Stimulated activated effector memory CD8-positive, alpha-beta T cell treated with anti-CD3 and anti-CD28 coated beads, Interleukin-12 subunit alpha, Interleukin-12 subunit beta, amount 100 ng/mL, for 72 hours (primary cell): Measurements from ENCODE around the gene SCAF1.

Source experiments
- ATAC-seq: fragments of 150-1000 bp; cut with Tn5 transposase; 2 replicates; pipeline ENCODE4 v1.10.0; 2021
- DNase-seq, 2 donors: peaks; one replicate each; pipeline ENCODE4 v3.0.0; 2021 to 2022; ENCODE audit warnings: low spot score in 2 of 2
- H3K27ac Mint-ChIP-seq: one replicate; pipeline ENCODE4 v1.8.0; 2022; ENCODE audit warnings: mild to moderate bottlenecking, mixed read lengths
- H3K36me3 Mint-ChIP-seq: one replicate; pipeline ENCODE4 v1.8.0; 2022; ENCODE audit warnings: mild to moderate bottlenecking, mixed read lengths
- H3K4me1 Mint-ChIP-seq: one replicate; pipeline ENCODE4 v1.8.0; 2022; ENCODE audit warnings: mixed read lengths
- H3K4me3 Mint-ChIP-seq: one replicate; pipeline ENCODE4 v1.8.0; 2022; ENCODE audit warnings: mild to moderate bottlenecking, mixed read lengths
- H3K9me3 Mint-ChIP-seq: one replicate; pipeline ENCODE4 v1.8.0; 2022; ENCODE audit warnings: mixed read lengths

The SCAF1 gene

DNA sequence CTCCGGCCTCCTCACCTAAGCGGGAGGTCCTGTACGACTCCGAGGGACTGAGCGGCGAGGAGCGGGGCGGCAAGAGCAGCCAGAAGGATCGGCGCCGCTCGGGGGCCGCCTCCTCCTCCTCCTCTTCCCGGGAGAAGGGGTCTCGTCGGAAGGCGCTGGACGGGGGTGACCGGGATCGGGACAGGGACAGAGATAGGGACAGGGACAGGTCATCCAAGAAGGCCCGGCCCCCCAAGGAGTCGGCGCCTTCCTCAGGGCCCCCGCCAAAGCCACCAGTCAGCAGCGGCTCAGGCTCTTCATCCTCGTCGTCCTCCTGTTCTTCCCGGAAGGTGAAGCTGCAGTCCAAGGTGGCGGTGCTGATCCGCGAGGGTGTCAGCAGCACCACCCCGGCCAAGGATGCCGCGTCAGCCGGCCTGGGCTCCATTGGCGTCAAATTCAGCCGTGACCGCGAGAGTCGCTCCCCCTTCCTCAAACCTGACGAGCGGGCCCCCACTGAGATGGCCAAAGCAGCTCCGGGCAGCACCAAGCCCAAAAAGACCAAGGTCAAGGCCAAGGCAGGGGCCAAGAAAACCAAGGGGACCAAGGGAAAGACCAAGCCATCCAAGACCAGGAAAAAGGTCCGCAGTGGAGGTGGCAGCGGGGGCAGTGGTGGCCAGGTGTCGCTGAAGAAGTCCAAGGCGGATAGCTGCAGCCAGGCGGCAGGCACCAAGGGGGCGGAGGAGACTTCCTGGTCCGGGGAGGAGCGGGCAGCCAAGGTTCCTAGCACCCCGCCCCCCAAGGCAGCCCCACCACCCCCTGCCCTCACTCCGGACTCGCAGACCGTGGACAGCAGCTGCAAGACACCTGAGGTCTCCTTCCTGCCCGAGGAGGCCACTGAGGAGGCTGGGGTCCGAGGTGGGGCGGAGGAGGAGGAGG lies 10.8 kb downstream of the SCAF1 start:
- Mint-ChIP-seq H3K4me3 (no peak overlapping the region), H3K27ac (no peak overlapping the region), H3K4me1 (no peaks in the 10 kb centered on the region), H3K9me3 (no peaks in the 10 kb centered on the region), H3K36me3 (peaks cover 72% of the 10 kb centered on the region)
- ATAC-seq (no peak), DNase-seq (no peak)

DNA sequence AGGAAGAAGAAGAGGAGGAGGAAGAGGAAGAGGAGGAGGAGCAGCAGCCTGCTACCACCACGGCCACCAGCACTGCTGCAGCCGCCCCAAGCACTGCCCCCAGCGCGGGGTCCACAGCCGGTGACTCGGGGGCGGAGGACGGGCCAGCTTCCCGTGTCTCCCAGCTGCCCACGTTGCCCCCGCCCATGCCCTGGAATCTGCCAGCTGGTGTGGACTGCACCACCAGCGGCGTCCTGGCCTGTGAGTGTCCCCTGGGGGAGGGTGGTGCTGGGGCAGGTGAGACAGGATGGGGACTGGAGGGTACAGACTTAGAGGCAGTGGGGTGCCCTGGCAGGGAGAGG lies 11.4 kb downstream of the SCAF1 start:
- Mint-ChIP-seq H3K9me3 (no peaks in the 10 kb centered on the region), H3K4me3 (no peak overlapping the region), H3K36me3 (peaks cover 68% of the 10 kb centered on the region), H3K27ac (no peak overlapping the region), H3K4me1 (no peaks in the 10 kb centered on the region)
- no peak for DNase-seq
- no peak for ATAC-seq

DNA sequence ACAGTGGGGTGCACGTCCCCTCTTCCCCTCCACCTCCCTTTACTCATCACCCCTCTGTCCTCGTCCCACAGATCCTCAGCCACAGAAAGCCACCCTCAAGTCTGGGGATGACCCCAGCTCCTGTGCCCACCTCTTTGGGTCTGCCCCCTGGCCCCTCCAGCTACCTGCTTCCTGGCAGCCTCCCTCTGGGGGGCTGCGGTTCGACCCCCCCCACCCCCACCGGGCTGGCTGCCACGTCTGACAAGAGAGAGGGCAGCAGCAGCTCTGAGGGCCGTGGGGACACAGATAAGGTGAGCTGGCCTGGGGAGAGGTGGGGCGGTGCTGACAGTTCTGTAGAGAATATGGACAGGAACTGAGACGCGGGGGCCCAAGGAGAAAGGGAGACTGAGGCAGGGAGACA lies 12.6 kb downstream of the SCAF1 start:
- Mint-ChIP-seq H3K4me3 (no peak overlapping the region), H3K9me3 (no peaks in the 10 kb centered on the region), H3K27ac (peak overlapping the region; percentile 43), H3K4me1 (no peaks in the 10 kb centered on the region), H3K36me3 (peaks cover 68% of the 10 kb centered on the region)
- ATAC-seq: no peak
- no peak for DNase-seq

- no peak for ATAC-seq
- peak overlapping the region; percentile 73 for H3K27ac Mint-ChIP-seq
These were observed 13.8 kb downstream of the SCAF1 start for GRCh38 chr19:49655570-49656455.

DNA sequence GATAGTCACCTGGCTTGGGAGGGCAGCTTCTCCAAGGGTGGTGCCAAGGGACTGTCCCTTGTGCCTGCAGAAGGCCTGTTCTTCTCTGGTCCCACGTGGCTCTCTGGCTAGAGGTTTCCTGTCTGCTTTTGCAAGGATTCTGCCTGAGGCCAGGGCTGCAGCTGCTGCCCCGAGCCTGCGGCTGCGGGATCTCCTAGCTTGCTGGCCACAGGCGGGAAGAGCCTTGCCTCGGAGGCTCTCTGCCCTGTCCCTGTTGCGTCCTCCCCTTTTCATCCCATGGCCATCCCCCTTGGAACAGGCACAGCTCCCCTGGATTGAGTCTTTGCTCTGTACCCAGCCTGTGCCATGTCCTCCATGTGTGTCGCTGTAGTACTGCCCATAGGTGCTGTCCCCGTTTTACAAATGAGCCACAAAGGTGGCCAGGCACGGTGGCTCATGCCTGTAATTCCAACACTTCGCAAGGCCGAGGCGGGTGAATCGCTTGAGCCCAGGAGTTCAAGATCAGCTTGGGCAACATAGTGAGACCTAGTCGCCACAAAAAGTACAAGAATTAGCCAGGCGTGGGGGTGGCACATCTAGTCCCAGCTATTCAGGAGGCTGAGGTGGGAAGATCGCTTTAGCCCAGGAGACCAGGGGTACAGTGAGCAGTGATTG lies 14.6 kb downstream of the SCAF1 start:
- Mint-ChIP-seq H3K9me3 (no peaks in the 10 kb centered on the region), H3K4me3 (no peak overlapping the region), H3K27ac (peak overlapping the region; percentile 73), H3K36me3 (peaks cover 81% of the 10 kb centered on the region), H3K4me1 (no peaks in the 10 kb centered on the region)
- ATAC-seq (no peak), DNase-seq (no peak)

More at GRCh38 chr19:49655570-49656455, 13.8 kb downstream of the SCAF1 start:
- H3K36me3 Mint-ChIP-seq: peaks cover 74% of the 10 kb centered on the region
- no peaks in the 10 kb centered on the region for H3K4me1 Mint-ChIP-seq
- H3K4me3 Mint-ChIP-seq: no peak overlapping the region
- DNase-seq: no peak
- H3K9me3 Mint-ChIP-seq: no peaks in the 10 kb centered on the region

GRCh38 chr19:49657493-49658138 lies 15.6 kb downstream of the SCAF1 start:
- peaks cover 5% of the 10 kb centered on the region for H3K4me1 Mint-ChIP-seq
- no peak for ATAC-seq
- DNase-seq: no peak
- peak overlapping the region; percentile 90 for H3K27ac Mint-ChIP-seq
- H3K9me3 Mint-ChIP-seq: no peaks in the 10 kb centered on the region
- H3K36me3 Mint-ChIP-seq: peaks cover 87% of the 10 kb centered on the region
- no peak overlapping the region for H3K4me3 Mint-ChIP-seq

- H3K4me1 Mint-ChIP-seq: peaks cover 10% of the 10 kb centered on the region
- DNase-seq (no peak), ATAC-seq (no peak)
- no peak overlapping the region for H3K4me3 Mint-ChIP-seq
- no peaks in the 10 kb centered on the region for H3K9me3 Mint-ChIP-seq
- H3K36me3 Mint-ChIP-seq: peaks cover 88% of the 10 kb centered on the region
- peak overlapping the region; percentile 90 for H3K27ac Mint-ChIP-seq
These were observed 16.1 kb downstream of the SCAF1 start for GRCh38 chr19:49658139-49658517.

- DNase-seq: no peak
- ATAC-seq: no peak
- peak overlapping the region; percentile 61 for H3K27ac Mint-ChIP-seq
- peaks cover 89% of the 10 kb centered on the region for H3K36me3 Mint-ChIP-seq
- peaks cover 16% of the 10 kb centered on the region for H3K4me1 Mint-ChIP-seq
- no peaks in the 10 kb centered on the region for H3K9me3 Mint-ChIP-seq
- H3K4me3 Mint-ChIP-seq: no peak overlapping the region
These were observed 16.8 kb downstream of the SCAF1 start for GRCh38 chr19:49658566-49659442.

GRCh38 chr19:49660338-49660961 lies 18.4 kb downstream of the SCAF1 start:
- Mint-ChIP-seq H3K4me3 (no peak overlapping the region), H3K4me1 (peaks cover 33% of the 10 kb centered on the region)

DNA sequence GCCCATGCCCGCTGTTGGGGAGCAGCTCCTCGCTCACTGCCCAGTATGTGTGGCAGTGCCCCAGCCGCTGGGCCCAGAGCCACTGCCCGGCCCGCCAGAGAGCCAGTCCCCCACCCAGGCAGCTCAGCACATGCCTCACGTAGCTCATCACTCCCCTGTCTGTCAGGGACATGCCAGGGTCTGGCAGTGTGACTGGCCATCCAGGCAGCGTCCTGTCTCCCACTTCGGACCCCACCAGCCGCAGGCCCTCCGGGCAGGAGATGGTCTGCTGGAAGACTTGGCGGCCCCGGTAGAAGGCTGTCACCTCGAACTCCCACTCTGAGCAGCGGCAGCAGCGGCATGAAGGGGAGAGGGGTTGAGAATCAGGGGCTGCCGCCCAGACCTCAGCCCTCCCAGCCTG lies 20.0 kb downstream of the SCAF1 start:
- H3K4me3 Mint-ChIP-seq: no peak overlapping the region
- peaks cover 76% of the 10 kb centered on the region for H3K36me3 Mint-ChIP-seq
- no peak for DNase-seq
- no peak for ATAC-seq
- H3K9me3 Mint-ChIP-seq: no peaks in the 10 kb centered on the region
- H3K27ac Mint-ChIP-seq: no peak overlapping the region
- H3K4me1 Mint-ChIP-seq: peaks cover 48% of the 10 kb centered on the region

More at GRCh38 chr19:49660338-49660961, 18.4 kb downstream of the SCAF1 start:
- ATAC-seq (no peak), DNase-seq (no peak)
- peak overlapping the region; percentile 61 for H3K27ac Mint-ChIP-seq
- no peaks in the 10 kb centered on the region for H3K9me3 Mint-ChIP-seq
- peaks cover 85% of the 10 kb centered on the region for H3K36me3 Mint-ChIP-seq

DNA sequence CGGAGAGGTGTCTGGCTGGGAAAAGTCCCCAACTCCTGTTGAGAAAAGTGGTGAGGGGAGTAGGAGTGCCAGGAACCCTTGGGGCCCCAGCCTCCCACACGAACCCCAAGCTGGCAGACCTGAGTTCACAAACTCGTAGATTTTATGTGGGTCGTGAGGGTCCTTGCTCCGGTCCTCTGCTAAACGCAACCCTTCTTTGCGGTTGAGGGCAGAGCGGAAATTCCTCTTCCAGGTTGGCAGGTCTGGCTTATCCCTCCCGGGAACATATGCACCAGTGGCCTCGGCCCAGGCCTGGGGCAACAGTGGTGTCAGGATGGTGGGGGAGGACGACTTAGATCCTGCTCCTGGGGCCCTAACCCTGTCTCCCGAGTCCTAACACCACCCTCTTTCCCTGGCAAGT lies 21.2 kb downstream of the SCAF1 start:
- Mint-ChIP-seq H3K27ac (peak overlapping the region; percentile 97), H3K9me3 (no peaks in the 10 kb centered on the region), H3K4me3 (peak overlapping the region; percentile 99), H3K4me1 (peaks cover 53% of the 10 kb centered on the region), H3K36me3 (peaks cover 68% of the 10 kb centered on the region)
- DNase-seq (no peak), ATAC-seq (no peak)

DNA sequence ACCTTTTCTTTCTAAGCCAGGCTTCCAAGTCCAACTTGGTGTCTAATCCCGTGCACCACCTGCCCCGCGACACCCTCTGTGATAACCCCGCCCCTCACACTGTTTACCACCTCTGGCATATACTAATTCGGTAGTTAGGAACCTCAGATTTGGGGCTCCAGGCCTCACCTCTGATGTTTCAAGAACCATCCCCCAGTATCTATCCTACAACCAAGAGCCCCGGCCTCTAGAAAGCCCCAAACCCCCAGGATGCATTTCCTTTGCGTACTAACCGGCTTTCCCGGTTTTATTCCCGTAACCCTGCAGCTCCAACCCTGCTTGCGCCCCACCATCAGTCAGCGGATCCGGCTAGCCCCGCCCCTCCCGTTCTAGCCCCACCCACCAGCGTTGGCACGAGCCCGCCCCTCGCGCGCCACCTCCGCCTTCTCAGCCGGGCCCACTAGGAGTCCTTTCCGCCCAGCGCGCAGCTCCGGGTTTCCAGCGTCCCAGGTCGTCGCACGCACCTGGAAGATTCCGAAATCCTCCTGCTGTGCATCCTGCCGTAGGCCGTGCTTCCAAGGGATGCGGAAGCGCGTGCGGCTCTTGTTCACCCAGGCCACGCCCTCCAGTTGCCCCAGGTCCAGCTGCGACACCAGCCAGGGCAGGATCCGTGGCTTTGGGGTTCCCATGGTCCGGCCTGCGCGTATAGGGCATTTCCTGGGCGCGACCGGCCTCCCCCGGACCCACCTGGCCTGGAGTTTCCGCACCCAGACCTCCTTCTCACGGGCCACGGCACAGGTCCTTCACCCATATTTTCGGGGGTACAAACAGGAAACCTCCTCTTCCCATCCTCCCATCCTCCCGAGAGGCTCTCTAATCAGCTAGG lies 22.4 kb downstream of the SCAF1 start:
- peak overlapping the region; percentile 99 for H3K4me3 Mint-ChIP-seq
- peaks cover 53% of the 10 kb centered on the region for H3K4me1 Mint-ChIP-seq
- H3K9me3 Mint-ChIP-seq: no peaks in the 10 kb centered on the region
- H3K36me3 Mint-ChIP-seq: peaks cover 66% of the 10 kb centered on the region
- DNase-seq (peak; percentile 80 to 93), ATAC-seq (peak; percentile 75)
- H3K27ac Mint-ChIP-seq: peak overlapping the region; percentile 97

DNA sequence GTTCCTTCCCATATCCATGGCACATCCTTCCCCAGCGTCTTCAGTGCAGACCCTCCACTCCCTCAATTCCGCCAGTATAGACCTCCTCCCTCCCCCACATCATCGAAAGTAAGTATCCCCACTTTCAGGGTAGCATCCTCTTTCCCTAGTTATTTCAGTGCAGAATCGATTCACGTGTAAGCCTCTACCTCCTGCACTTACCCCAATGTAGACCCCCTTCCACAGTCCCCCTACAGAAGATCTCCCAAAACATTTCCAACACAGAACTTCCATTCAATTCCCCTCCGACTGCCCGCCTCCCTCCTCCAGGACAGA lies 23.0 kb downstream of the SCAF1 start:
- ATAC-seq: no peak

More for the DNA sequence above, 23.0 kb downstream of the SCAF1 start:
- H3K4me3 Mint-ChIP-seq: peak overlapping the region; percentile 99
- no peaks in the 10 kb centered on the region for H3K9me3 Mint-ChIP-seq
- H3K36me3 Mint-ChIP-seq: peaks cover 65% of the 10 kb centered on the region
- peak overlapping the region; percentile 97 for H3K27ac Mint-ChIP-seq
- no peak for DNase-seq
- peaks cover 53% of the 10 kb centered on the region for H3K4me1 Mint-ChIP-seq
